SK-N-MC (cell line): ENCODE results near the gene TCTN2.

Experiments used
- DNase-seq: peaks from one replicate; pipeline ENCODE4 v3.0.0-alpha.2; 2011; ENCODE audit warnings: low read depth, low spot score
- H3K27ac ChIP-seq: fragments of 200-600 bp; sonication (generic); 2 replicates; pipeline ENCODE4 v1.5.1; 2016; ENCODE audit warnings: mixed run types
- H3K36me3 ChIP-seq: fragments of 200-600 bp; sonication (generic); 2 replicates; pipeline ENCODE4 v1.6.1; 2017; ENCODE audit warnings: antibody characterized with exemption, low read length, mixed read lengths; ENCODE audit not compliant: insufficient read depth
- H3K4me3 ChIP-seq: fragments of 200-600 bp; sonication (generic); 2 replicates; pipeline ENCODE4 v1.5.1; 2016
- H3K9ac ChIP-seq: fragments of 200-600 bp; sonication (generic); 2 replicates; pipeline ENCODE4 v1.8.0; 2017; ENCODE audit warnings: mixed run types, mixed read lengths; ENCODE audit not compliant: insufficient read length
- H3K9me3 ChIP-seq: fragments of 200-600 bp; sonication (generic); 2 replicates; pipeline ENCODE4 v1.6.1; 2017; ENCODE audit warnings: low read depth, mild to moderate bottlenecking, antibody characterized with exemption, low read length, moderate library complexity, mixed read lengths
- EZH2 ChIP-seq: fragments of 200-600 bp; sonication (generic); IDR thresholded peaks from one replicate; pipeline ENCODE4 v1.6.1; 2017; ENCODE audit warnings: antibody characterized with exemption
- FOXP2 ChIP-seq: optimal IDR thresholded peaks from 2 replicates; pipeline ENCODE3; 2011; ENCODE audit warnings: mild to moderate bottlenecking, moderate library complexity; ENCODE audit not compliant: insufficient read depth; ENCODE audit errors: extremely low read length, control extremely low read depth
- POLR2AphosphoS5 ChIP-seq: IDR thresholded peaks from 2 replicates; pipeline ENCODE4 v1.6.1; 2012; ENCODE audit warnings: mild to moderate bottlenecking, low read depth, low read length, borderline replicate concordance

TCTN2 gene

DNA sequence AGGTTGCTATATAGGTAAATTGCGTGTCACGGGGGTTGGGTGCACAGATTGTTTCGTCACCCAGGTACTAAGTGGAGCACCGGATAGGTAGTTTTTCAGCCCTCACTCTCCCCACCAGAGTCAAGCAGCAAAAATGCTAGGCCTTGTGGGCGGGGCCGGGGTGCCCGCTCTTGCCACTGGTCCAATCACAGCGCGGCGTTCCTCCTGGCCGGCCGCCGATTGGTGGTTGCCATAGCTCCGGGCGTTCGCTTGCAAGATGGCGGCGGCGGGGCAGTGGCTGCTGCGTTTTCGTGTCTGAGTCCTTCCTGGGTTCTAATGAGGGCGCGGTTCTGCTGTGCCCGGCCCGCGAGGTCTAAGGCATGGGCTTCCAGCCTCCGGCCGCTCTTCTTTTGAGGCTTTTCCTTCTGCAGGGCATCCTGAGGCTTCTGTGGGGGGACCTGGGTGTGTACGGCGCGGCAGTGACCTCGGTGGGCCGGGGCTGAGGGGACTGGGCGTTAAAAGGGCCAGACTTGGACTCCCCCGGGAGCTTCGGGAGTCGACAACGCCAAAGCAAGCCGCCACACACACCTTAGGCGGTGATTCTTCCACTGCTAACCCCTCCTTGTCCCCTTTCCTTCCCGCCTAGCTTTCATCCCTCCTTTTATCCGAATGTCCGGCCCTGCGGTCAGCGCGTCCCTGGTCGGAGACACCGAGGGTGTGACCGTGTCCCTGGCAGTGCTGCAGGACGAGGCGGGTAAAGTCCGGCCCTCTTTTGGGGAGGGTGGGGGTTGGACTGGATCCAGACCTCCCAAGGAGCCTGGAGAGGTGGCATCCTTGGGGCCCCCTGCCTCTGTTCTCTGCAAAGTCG is at the start of gene TCTN2:
TCTN2 (plus strand) TSS at position 232 of the 847 bp plus-strand sequence; CDS start at position 360, 128 bp downstream.
- peak within 1 kb of the TSS; percentile 67 for H3K9ac ChIP-seq
- DNase-seq: peak; percentile 52
- H3K4me3 ChIP-seq: peak within 1 kb of the TSS; percentile 94
- TF ChIP-seq POLR2AphosphoS5 (peak; percentile 60; the same call in 1 of the 2 replicates), FOXP2 (no peak), EZH2 (no peak)
- no peaks in the 10 kb centered on the region for H3K36me3 ChIP-seq
- no peak within 1 kb of the TSS for H3K27ac ChIP-seq
- H3K9me3 ChIP-seq: no peaks in the 10 kb centered on the region

DNA sequence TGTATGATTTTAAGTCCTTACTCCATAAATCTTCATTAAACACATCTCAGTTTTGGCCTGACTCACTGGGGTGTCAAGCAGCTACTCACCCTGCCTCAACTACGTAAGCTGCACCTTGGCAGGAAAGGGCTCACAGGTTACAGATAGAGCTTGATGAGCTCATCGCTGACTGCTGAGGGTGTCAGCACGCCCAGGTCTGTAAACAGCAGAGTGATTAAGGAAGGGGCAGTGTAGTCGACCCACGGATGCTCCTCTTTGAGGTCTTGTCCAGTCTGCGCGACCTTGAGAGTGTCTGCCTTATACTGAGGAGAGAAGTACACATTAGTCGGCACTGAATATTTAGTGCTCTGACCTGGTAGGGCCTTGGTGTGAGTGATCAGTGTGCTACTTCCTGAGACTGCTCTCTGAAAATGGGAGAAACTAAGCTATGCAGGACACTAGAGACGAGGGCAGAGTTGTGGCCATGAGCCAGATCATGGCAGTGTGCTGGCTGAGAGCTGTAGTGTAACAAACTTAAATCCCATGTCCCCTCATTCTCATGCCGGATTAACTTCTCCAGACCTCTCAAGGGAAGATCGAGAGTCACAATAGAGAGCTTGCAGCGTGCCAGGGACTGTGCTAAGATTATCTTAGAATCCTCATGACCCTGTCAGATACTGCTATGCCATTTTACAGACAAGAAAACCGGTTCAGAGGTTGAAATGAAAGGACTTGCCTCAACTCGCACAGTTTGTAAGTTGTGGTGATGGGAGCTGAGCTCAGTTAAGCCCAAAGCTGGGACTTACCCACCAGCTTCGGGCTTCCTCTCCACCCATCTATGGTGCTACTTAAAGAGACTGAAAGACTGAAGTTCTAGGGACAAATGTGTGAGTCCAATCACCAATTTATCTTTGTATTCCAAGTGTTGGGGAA is 49.0 kb upstream of the TCTN2 start:
- Histone ChIP-seq H3K9me3 (no peaks in the 10 kb centered on the region), H3K4me3 (no peak overlapping the region), H3K36me3 (peaks cover 79% of the 10 kb centered on the region), H3K27ac (peak overlapping the region; percentile 62; the same call in 1 of the 2 replicates), H3K9ac (no peak overlapping the region)
- DNase-seq: no peak
- TF ChIP-seq EZH2: no peak
- no peak for TF ChIP-seq FOXP2
- no peak for TF ChIP-seq POLR2AphosphoS5

DNA sequence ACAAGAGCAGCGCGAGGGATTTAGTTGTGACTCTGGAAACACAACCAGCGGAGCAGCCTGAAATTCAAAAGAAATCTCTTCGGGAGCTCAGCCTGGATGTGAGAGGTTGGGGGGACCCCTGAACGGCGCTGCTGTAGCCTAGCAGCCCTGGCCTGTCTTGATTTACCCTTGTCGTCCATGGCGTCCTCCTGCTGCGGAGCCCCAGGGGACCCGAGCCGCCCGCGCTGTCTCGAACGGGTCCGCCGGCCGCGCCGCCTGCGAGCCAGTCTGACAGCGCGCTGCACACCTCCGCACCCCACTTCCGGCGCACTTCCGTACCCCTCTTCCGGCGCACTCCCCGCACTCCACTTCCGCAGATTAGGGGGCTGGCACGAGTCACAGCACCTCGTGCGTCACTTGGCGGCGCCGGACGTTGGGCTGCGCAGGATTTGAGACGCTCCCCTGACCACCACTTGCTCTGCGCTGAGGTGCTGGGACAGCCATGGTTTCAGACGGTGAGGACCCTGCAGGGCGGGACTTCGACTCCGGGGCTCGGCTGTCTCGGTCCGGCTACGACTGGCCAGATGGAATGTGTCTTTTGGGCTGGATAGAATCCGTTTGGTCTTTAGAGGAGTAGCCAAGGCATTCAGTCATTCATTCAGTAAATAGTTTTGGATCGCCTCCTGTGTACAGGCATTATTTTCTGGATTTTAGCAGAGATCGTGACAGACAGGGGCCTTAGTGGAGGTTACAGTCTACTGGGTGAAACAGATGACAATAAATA is 37.4 kb upstream of the TCTN2 start, which contains the start of the genes EIF2B1 and GTF2H3:
EIF2B1 (minus strand) TSS at position 308 of the 763 bp plus-strand sequence; CDS start at position 179, 129 bp downstream.
GTF2H3 (plus strand) TSS at position 451 of the 763 bp plus-strand sequence; CDS start at position 482, 31 bp downstream.
- TF ChIP-seq POLR2AphosphoS5: peak; percentile 99
- TF ChIP-seq FOXP2: peak; percentile 74
- TF ChIP-seq EZH2: no peak
- H3K9ac ChIP-seq: peak within 1 kb of the TSS; percentile 98
- H3K27ac ChIP-seq: peak within 1 kb of the TSS; percentile 79
- DNase-seq: peak; percentile 85
- no peaks in the 10 kb centered on the region for H3K9me3 ChIP-seq
- peak within 1 kb of the TSS; percentile 88 for H3K4me3 ChIP-seq
- peaks cover 24% of the 10 kb centered on the region for H3K36me3 ChIP-seq

DNA sequence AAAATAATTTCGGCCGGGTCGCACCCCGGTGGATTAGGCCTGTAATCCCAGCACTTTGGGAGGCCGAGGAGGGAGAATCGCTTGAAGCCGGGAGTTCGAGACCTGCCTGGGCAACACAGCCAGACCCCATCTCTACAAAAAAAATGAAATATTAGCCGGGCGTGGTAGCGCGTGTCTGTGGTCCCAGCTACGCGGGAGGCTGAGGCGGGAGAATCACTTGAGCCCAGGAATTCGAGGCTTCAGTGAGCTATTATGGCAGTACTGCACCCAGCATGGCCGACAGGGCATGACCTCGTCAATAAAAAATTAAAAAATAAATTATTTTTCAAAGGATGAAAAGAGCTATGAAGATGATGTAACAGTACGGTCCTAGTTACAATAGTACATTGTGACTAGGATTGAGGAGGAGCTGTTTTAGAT is 36.8 kb upstream of the TCTN2 start:
- H3K9me3 ChIP-seq: no peaks in the 10 kb centered on the region
- H3K36me3 ChIP-seq: peaks cover 18% of the 10 kb centered on the region
- H3K9ac ChIP-seq: peak overlapping the region; percentile 98
- TF ChIP-seq EZH2 (no peak), POLR2AphosphoS5 (no peak), FOXP2 (no peak)
- DNase-seq: no peak
- H3K27ac ChIP-seq: peak overlapping the region; percentile 79
- peak overlapping the region; percentile 88 for H3K4me3 ChIP-seq

DNA sequence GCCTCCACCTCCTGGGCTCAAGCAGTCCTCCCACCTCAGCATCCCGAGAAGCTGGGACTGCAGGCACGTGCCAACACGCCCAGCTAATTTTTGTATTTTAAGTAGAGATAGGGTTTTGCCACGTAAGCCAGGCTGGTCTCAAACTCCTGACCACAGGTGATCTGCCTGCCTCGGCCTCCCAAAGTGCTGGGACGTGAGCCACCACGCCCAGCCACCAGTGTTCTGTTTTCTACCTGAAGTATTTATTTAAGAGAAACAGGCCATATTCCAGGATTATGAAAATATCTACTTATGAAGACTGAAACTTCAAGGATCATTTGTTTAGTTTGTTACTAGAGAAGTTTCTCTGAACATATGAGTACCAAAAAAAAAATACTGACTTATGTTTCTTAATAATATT is 27.0 kb upstream of the TCTN2 start:
- Histone ChIP-seq H3K36me3 (peaks cover 49% of the 10 kb centered on the region), H3K27ac (no peak overlapping the region), H3K9ac (no peak overlapping the region), H3K4me3 (no peak overlapping the region), H3K9me3 (no peaks in the 10 kb centered on the region)
- no peak for DNase-seq
- TF ChIP-seq EZH2 (no peak), POLR2AphosphoS5 (no peak), FOXP2 (no peak)

DNA sequence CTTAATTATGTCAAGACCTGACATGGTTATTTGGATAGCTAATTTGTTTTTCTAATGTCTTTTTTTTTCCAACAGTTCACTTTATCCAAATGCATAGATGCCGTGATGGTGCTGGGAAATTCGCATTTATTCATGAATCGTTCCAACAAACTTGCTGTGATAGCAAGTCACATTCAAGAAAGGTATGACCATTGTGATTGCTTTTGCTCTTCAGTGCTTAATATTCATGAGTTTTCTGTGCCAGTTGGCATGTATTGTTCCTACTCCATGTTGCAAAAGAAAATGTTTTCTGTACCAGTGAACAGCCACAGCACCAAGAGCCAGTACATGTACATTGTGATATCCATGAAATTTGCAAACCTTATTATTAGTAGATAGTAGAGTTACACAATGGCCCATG is 25.5 kb upstream of the TCTN2 start:
- Histone ChIP-seq H3K4me3 (no peak overlapping the region), H3K36me3 (peaks cover 58% of the 10 kb centered on the region), H3K27ac (no peak overlapping the region), H3K9ac (no peak overlapping the region), H3K9me3 (no peaks in the 10 kb centered on the region)
- no peak for TF ChIP-seq POLR2AphosphoS5
- TF ChIP-seq FOXP2: no peak
- no peak for TF ChIP-seq EZH2
- no peak for DNase-seq

DNA sequence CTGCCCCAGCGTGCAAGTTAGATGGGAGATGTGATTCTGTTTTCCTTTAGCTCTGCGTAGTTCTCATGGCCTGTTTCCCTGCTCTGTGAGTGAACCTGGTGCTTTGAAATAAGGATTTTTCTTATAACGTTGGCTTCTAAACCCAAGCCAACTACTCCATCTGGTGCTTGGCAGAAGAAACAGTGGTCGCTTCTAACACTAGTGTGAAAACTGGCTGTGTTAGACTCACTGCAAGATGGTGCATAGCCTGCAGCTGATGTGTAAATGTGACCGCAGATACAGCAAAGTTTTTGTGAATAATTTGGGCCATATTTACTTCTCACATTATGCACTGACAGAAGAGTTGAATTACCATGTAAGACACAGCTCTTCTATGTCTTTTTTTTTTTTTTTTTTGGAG is 25.0 kb upstream of the TCTN2 start:
- Histone ChIP-seq H3K9ac (no peak overlapping the region), H3K27ac (no peak overlapping the region), H3K9me3 (no peaks in the 10 kb centered on the region), H3K4me3 (no peak overlapping the region), H3K36me3 (peaks cover 63% of the 10 kb centered on the region)
- TF ChIP-seq EZH2 (no peak), FOXP2 (no peak), POLR2AphosphoS5 (no peak)
- no peak for DNase-seq
